NCI-H1436 (cell line): Measurements from ENCODE around the gene MNDA.
"Not testable (repeated sequence)": the region's sequence is repeated elsewhere in the genome, so short reads cannot be mapped to it uniquely, and the experiment has no call there.

ENCODE experiments used
- DNase-seq: peaks from one replicate; lab custom pipeline; 2025; lab: John Stamatoyannopoulos, UW

The MNDA gene

DNA sequence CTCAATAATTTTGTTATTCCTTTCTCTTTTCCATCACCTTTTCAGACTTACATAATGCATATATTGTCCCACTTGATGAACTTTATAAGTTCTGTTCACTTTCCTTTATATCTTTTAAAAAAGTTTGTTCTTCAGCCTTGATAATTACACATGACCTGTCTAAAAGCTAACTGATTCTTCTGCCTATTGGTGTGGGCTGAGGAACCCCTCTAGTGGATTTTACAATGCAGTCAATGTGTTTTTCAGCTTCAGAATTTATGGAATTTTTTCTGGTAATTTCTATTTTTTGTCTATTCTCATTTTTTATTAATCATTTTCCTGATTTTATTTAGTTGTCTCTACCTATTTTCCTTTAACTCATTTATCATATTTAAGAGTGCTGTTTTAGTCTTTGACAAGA lies 7.5 kb downstream of the MNDA start:
- no peak for DNase-seq

DNA sequence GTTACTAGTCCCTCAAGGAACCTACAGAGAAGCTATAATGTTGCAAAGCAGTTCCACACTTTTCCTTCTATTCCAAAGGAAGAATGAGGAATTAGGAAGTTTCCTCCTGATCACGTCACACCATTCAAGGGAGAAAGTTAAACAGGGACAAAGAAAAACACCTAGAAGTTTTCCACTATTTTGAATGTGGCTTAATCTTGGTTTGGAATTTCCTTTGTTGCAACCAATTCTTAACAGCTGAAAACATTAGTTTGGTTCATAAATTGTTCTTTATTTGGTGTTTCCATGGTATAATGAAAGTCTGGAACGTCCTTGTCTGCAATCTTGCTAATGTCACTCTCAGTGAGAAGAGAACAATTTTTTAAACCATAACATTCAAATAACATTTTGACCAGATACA lies 8.4 kb downstream of the MNDA start:
- DNase-seq: no peak

GRCh38 chr1:158840236-158840635 lies 9.1 kb downstream of the MNDA start:
- no peak for DNase-seq

GRCh38 chr1:158864595-158864994 lies 33.4 kb downstream of the MNDA start:
- no peak for DNase-seq

GRCh38 chr1:158870438-158870837 lies 39.3 kb downstream of the MNDA start:
- not testable (repeated sequence) for DNase-seq

GRCh38 chr1:158873141-158873540 lies 42.0 kb downstream of the MNDA start:
- no peak for DNase-seq

DNA sequence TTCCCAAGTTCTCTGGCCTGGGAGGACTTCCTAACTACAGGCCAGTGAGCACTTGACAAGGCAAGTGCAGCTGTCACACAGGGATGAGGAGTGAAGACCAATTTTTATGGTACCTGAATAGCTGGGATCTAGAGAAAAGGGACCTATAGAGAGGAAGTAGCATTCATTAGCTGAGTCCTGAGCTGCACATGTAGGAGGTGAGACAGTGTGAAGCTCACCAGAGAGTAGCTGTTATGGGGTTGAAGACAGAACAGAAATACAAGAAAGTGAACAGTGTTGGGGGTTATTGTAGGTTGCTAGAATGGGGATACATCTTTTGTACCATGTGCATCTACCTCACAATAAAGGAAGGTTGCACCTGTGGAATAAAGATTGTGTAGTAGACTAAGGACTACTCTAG lies 62.5 kb downstream of the MNDA start:
- DNase-seq: no peak

DNA sequence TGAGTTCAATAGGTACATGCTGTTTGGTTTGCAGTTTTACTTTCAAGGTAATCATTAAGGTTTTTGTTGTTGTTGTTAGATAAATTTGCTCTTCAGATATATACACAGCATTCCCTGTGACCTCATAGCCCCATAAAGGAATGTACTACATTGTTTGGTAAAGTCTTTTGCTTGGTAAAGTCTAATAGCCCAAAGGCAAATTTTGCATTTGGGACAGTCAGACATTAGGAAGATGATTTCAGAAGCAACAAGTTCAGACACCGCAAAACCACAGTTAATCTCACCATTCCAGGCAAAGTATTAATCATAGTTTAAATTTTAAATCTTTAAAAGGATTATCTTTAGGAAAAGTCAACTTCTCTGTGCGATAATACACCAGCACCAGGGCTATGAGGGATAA lies 67.6 kb downstream of the MNDA start:
- no peak for DNase-seq
